EL (cell line): Measurements from ENCODE around the gene LRRTM3.

Experiments
- DNase-seq: peaks from one replicate; pipeline ENCODE4 v3.0.0-alpha.2; 2016

The LRRTM3 gene

DNA sequence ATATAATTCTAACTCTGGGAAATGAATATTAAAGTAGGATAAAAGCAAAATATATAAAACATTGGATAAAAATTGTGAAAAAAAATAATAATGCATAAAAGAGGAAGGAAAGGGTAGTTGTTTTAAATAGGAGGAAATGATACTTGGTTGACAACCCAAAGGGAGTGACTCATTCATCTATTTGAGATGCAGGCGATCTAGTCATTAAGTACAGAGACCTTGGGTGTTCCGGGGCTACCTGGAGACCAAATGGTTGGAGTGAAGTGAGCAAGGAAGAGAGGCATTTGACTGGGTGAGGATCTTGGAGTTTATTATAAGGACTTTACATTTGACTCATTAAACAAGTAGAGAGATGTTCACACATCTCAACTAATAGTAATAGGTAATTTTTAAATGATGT, 111.0 kb downstream of the LRRTM3 start:
- no peak for DNase-seq

DNA sequence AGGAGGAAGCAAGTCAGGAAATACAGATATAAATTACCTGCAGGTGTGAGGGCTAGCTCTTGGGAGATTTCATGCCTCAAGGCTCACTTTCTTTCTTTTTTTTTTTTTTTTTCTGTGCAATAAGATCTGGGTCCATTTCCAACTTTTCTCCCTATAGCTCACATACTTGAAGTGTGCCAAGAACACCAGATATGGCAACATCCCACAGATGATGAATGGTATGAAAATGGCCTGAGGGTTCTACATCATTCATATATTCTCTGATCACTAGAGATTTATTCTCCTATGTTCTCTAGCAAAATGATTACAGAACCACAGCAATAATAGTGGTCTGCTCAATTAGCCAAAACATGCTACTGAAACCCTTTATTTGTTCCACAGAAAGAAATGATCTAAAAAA, 117.2 kb downstream of the LRRTM3 start:
- DNase-seq: no peak

DNA sequence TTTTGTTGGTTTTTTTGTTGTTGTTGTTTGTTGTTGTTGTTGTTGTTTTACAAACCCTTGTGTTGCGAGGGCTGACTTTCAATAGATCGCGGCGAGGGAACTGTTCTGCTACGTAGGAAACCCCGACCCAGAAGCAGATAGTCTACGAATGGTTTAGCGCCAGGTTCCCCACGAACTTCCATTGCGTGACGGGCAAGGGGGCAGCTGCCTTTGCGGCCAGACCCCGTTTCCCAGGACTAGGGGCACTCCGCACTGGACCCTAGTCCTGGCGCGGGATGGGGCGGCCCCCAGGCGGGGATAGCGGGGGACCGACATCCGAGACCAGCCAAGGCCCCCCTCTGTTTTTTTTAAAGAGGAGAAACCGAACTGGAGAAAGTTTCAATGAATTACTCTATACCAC, 119.6 kb downstream of the LRRTM3 start:
- no peak for DNase-seq

DNA sequence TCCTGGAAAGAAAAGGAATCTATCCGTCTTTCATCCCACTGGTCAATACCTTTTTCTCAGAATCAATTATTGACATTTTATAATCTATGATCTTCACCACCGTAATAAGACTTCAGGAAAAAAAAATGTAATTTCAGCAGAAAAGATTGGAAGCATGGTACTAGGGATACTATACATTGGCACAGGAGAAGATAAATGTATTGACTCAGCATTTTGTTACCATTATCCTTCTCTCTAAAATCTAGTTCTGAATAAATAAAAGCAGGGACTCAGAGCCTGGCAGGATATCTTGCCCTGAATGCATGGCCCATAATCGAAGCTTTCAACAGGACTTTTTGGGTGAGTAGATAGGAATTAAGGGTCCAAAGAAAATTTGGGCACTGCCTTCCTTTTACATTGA, 120.7 kb downstream of the LRRTM3 start:
- DNase-seq: no peak

DNA sequence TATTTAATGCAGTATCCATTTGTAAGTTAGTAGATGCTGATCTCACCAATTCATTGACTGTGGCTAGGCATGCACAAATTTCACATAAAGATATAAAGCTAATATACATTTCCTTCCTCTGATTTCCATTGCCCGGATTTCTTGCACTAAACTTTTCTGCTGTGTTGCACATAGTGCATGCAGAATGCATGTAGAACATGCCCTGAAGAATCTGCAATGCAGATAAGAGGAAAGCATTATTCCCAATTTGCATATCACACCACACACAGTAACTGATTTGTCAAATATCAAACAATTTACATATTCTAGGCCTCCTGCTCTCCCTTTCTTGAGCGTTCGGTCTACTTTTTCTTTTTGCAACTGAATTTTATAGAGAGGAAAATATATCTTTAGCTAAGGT, 124.2 kb downstream of the LRRTM3 start:
- no peak for DNase-seq

DNA sequence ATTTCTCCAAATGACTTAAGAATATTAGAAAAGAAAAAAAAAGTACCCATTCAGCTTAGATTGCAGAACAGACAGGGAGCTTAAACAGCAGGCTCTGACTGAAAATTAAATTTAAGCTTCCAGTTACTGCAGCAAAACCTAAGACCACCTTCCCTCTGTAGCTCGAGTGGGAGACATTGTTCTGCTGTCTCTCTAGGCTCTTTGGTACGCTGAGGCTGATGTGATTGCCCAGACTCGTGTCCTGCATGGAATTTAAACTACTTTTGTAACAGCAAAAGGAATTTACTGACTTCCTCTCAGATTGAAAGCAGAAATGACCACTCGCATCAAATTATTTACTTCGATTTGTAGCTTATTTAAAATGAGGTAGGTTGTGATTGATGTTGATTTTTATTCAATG, 124.6 kb downstream of the LRRTM3 start:
- no peak for DNase-seq

DNA sequence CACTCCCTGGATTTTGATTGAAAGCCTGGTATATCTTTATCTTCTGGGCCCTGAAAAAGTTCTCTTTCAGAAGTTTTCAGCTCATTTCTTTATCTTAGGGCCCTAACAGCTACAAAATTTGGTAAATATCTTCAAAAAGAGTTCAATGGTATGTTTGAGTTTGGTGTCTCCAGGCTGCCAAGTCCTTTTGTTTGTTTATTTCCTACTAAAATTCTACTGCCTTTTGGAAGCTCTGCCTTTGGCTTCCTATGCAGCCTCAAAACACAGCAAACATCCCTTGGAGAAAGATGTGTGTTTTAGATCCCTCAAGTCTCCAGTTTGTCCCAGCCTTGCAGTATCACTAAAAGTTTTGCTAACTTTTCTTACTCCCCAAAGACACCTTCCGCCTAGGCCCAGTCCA, 146.8 kb downstream of the LRRTM3 start:
- no peak for DNase-seq

DNA sequence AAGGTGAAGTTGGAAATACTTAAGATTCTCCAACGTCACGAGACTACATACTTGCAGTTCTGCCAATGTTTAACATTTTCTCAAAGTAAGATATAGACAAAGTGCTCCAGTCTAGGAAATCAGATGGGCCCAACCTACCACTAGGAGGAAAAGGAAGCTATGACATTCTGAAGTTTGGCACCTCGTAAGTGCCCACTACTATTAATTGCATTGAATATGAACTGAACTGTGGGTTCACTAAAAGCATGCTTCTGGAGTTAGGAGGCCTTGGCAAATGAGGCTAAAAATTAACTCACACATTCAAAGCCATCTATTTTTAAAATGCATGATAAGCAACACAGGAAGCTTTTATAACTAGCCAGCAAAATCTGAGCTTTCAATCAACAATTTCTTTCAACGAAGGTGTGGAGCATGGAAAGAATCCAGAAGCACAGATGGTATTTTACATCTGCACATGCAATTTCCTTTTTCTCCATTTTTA, 149.7 kb downstream of the LRRTM3 start:
- no peak for DNase-seq

DNA sequence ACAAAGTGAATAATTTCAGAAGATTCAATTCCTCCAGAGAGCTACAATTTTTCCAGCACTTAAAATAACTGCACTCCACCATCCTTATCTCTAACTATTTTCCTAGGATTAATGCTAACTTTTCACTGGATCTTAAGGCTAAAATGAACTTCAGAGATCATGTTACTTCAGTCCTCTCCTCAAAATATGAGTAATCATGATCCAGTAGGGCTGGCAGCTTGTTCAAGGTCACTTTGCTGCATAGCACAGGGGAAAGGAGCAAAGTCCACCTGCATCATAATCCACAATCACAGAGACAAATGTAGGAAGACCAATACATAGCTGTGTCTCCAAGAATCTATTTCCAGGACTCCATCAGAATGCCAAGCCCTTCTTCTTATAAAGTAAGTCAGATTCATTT, 150.3 kb downstream of the LRRTM3 start:
- DNase-seq: no peak

DNA sequence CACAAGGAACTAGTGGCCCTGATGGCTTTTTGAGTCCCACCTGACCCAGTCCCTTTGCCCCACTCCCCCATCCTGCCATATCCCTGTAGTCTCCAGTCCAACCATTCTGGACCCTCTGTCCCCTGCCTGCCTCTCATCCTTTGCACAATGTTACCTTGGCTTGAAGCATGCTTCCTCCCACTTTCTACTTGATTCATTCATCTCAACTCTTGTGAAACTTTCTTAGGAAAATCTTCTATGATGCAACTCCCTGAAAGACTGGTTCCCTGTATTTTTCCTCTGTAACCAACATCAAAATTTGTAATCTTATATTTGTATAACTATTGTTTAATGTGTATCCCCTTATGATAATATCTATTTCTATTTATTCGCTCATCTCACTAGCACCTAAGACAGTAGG, 151.5 kb downstream of the LRRTM3 start:
- DNase-seq: no peak

DNA sequence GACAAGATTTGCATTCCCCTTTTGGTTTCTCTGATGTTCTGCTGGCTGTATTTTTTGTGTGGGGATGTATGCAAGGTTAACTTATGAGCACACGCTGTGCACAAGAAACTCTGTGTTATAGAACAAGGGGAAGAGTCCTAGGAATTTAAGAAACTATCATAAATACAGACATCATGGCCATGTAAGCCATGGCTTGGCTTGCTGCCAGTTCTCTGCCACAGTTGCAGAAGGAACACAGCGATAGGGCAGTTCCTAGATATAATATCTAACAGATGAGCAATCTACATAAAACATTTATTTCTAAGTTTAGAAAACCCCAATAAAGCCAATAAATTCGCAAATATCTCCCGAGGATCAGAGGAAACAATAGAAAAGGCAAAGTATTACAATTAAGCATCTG, 153.3 kb downstream of the LRRTM3 start:
- no peak for DNase-seq

DNA sequence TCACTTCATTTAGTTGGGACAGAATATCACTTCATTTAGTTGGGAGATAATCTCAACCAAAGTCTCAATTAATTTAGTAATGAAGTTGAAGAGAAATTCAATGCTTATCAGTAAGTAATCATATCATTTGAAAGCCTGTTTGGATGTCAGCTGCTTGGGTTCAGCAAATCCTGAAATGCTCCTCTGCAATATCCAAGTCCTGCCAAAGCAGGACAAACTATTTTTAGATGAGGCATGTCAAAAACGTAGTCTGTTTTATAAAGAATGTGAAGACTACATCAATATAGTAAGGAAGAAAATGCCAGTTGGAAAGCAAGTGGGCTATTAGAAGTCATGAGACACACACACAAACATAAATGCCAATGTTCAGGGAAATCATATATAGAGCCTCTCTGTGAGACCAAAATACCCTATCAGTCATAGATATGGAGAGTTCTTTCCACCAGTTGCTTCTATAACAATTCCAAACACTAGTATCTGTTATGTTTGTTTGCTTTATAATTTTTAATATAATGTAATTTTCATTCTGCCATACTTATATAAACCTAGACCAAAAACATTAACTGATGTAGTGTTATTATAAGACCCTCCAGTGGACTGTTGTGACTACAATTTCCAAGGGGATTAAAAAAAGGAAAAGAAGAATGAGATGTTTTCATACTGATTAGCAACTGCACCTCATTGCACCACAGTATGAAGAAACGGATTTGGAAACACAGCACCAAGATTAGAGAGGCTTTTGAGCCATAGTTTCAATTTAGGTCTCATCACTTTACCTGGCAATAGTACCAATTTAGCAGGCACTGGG, 160.7 kb downstream of the LRRTM3 start:
- no peak for DNase-seq

DNA sequence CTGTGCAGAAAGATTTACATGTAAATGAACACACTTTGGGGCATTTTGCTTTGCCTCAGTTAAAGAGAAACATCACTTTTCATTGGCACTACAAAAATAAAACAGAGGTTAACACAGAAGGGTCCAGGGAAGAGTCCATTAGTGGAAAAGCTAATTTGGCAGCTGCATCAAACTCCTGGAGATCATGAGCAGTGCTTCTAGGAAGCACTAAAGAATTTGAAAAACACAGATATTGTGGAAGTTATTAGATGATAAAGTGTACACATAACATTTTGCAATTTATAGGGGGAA, 161.2 kb downstream of the LRRTM3 start:
- DNase-seq: no peak

DNA sequence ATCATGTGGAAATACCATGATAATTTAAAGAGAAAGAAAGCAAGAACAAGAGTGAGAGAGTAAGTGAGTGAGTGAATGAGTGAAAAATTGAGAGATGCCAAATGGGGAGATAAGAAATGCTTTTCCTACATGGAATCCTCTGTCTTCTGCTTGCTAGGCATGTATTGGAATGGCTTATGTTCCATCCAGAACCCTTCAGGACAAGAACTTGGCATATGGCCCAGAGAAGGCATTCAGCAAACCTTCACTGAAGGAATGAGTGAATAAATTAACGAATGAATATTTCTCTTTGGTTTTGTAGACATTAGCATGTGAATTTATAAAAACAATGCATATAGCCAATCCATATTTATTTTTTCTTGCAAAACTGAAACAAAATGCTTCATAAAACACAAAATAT, 162.2 kb downstream of the LRRTM3 start:
- no peak for DNase-seq

DNA sequence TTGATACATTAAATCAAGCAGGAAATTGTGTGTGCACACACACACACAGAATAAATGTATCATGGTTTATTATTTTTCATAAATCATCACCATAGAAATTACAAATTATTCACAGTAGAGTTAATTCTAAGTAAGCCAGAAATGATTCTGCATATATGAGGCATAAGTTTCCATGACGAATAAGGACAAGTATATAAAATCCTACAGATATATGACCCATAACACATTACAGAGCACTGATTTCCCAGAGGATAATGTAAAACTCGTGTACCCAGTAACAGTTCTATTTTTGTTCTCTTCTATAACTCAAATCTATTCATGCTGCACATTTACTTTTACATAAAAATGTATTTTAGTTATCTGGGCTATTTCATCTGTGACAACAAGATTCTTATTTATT, 169.7 kb downstream of the LRRTM3 start:
- no peak for DNase-seq

DNA sequence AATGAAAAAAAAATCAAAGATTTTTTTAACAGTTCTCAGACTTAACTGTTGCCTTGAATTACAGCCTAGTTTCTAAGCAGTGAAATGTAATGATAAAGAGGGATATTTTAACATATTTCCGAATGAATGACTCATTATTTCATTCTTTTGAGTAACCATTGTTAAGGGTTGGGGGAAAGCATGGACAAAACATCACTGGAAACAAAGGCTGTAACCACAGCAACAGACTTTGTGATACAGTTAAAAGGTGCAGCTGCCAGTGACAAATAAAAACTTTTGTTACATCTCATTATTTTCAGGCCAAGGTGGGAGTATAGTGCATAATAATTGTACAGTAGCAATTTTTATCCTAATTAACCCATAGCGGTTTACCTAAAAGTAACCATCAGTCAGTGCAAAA, 172.6 kb downstream of the LRRTM3 start:
- no peak for DNase-seq

DNA sequence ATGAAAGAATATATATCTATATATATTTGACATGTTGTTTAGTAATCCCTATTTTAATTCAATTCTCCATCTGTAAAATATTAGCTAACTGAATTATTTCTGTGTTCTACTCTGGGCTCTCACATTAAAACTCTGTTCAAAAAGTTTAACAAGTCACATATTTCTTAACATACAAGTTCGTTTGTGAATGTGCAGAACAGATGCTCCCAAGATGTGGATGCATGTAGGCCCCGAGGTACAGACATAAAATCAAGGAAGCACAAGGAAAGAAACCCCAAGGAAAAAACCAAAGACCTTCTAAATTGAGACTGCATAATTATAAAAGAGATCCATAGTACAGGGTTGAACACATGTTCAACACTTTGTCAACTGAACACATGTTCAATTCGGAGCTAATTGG, 175.1 kb downstream of the LRRTM3 start:
- no peak for DNase-seq

DNA sequence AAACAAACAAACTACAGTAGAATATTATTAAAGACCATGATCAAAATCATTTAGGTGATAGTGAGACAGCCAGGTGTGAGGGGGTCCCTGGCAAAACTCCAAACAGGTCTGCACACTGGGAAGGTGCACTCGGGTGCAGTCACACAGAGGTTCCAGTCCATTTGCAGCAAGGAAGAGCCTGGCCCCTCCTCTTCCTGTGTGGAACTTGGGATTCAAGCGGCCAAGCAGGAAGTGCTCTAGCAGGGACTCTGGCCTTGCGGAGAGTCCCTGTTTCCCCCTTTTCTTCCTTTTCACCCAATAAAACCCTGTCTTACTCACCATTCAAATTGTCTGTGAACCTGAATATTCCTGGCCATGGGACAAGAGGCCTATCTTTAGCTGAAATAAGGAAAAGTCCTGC, 181.8 kb downstream of the LRRTM3 start:
- no peak for DNase-seq

DNA sequence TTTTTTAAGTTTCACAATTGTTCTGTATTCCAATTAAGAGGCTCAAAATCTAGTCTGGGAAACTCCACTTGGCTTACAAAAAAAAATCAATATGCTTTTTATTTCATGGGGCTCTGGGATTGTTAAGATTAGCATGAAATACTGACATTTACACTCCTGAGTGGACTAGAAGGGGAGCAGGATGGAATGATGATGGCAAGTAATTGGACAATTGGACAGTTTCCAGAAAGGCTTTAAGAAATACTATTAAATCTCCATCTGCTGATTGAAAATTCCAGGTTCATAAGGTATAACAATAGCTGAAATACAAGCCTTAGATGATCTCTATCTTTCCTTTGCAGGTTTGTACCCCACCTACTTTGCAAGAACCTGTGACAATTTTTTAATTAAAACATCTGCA, 184.4 kb downstream of the LRRTM3 start:
- DNase-seq: no peak

DNA sequence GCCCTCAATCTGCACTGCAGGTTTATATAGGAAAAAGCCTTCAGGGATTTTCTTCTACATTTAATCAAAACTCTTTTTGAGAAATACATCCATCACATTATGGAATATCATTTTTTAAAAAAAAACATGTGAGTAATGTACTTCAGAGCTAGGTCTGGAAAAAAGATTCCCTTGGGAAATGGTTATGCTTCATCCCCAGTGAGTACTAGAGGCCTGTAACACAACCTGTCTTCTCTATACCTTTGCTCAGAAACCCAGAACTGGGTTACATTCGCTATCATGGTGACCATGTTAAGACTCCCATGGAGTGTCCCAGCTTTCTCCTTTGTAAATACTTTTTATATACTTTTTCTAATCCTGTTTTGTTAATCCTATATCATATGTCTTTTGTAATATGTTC, 186.9 kb downstream of the LRRTM3 start:
- no peak for DNase-seq

DNA sequence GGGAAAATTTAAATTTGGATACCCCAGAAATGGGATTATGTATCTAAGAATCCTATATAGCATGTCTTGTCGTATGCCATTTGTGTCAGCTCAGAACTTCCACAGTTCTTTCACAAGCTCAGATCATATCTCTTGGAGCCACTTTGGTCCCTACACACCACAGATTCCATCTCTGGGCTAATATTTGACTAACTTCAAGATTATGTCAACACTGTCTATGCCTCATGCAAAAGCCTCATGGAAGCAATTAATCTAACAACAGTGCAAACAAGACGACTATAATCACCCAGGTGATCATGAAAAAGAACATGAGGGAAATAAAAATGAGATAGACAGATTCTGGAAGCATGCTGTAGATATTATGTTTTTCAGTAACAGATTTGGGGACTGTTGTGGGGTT, 189.1 kb downstream of the LRRTM3 start:
- no peak for DNase-seq

DNA sequence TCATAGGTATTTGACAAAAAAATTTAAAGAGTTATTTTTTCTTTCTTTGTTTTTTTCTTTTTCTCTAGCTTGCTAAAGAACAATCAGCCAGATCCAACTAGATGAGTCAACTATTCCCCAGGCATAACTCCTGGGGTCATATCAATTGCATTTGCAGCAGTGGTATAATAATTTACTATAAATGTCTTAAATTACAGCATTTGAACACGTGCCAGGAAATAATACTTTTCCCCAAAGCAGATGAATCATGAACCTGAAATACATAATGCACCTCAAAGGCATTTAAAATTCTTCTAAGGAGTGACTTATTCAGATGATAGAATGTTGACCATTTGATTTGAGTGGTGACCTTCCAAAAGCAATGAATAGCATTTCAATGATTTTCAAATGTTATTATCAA, 190.1 kb downstream of the LRRTM3 start:
- DNase-seq: no peak

DNA sequence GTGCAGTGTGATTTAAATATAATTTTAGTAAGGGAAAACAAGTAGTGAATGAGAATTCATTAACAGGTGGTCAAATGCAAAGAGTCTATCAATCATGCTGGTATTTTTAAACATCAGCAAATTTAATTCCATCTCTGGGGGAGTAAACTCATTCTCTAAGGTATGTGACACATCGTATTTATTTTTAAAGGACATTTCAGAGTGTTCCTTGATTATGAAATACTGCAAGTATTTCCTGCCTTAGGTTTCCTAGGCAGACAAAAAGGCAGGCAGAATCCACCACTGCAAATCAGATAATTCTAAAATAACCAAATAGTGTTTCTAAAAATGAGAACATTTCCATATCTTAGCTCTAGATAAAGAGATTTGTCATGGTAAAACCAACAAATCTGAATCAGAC, 193.8 kb downstream of the LRRTM3 start:
- no peak for DNase-seq

DNA sequence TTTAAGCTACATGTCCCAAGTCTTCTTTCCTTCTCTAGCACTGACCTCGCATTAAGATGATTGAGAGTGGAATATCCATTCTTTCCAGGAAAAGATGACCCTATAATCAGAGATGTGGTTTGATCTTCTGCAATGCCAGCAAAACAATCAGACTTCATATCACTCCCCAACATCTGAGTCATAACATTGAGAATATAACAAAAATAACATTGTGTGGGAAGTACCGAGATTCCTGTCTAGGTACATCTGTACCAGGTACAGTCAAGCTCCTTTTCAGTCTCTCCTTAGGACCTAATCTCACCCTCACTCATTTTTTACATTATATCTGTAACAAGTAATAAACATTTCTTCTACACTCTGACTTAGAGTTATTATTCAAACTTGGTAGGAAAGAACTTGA, 201.6 kb downstream of the LRRTM3 start:
- no peak for DNase-seq

DNA sequence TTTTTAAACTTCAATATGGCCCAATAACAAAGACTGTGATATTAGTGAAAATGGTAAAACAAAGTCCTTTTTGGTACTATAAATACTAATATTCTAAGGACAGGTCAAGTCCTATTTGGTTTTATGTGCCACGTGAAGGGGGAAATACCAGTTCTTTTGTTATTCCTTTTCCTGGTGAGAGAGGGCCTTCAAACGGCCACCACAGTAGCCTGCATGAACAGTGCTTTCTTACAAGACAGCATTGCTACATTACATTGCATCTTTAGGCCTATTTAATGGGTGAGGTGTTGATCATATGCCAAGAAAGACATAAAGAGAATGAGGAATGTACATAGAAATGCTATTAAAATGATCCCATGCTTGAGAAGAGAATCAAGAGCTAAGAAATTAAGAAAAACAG, 214.8 kb downstream of the LRRTM3 start:
- no peak for DNase-seq

DNA sequence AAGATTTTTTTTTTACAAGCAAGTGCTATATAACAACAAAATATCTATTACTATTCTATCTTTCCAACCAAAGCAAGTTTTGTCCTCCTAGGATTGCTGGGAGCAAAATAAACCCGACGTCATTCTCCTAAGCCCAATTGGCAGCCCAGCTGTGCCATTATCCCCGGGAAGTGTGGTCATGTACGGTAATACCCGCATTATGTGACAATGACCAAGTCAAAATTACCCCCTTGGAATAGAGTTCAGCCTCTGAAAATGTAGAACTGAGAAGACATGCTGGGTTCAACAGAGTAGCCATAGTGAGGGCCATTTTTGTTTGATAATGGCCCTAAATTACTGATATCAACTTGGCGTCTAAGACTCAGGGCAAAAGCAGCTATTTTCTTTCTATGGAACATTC, 215.5 kb downstream of the LRRTM3 start:
- no peak for DNase-seq
